ENCODE measurements around the gene C19orf12.

C19orf12 gene

GRCh38 chr19:29681422-29682235 lies 33.4 kb downstream of the C19orf12 start:
- H3K27ac ChIP-seq (ENCODE audit: low read depth, low read length), result no peak overlapping the region
- no peaks in the 10 kb centered on the region for H3K9me3 ChIP-seq (ENCODE audit: insufficient read depth, low read depth, low read length)
- no peak overlapping the region for H3K9ac ChIP-seq (ENCODE audit: low read depth, low read length)
- H3K27me3 ChIP-seq (ENCODE audit: insufficient read depth, low read length), result no peaks in the 10 kb centered on the region
- no peaks in the 10 kb centered on the region for H3K4me1 ChIP-seq (ENCODE audit: insufficient read depth, low read length)
- 89% methylated on average over 13 of the region's 13 CpGs for WGBS
- no peak overlapping the region for H3K4me3 ChIP-seq (ENCODE audit: low read length)
- H3K36me3 ChIP-seq (ENCODE audit: insufficient read depth, low read length), result no peaks in the 10 kb centered on the region

GRCh38 chr19:29680937-29681336 lies 34.1 kb downstream of the C19orf12 start:
- no peak overlapping the region for H3K9ac ChIP-seq (ENCODE audit: low read depth, low read length)

GRCh38 chr19:29680447-29680846 lies 34.6 kb downstream of the C19orf12 start:
- H3K9ac ChIP-seq (ENCODE audit: low read depth, low read length), result no peak overlapping the region
- 89% methylated on average over 12 of the region's 12 CpGs for WGBS
- H3K4me3 ChIP-seq (ENCODE audit: low read length), result no peak overlapping the region
- H3K9me3 ChIP-seq (ENCODE audit: insufficient read depth, low read depth, low read length), result no peaks in the 10 kb centered on the region
- peaks cover 5% of the 10 kb centered on the region for H3K36me3 ChIP-seq (ENCODE audit: insufficient read depth, low read length)
- H3K27me3 ChIP-seq (ENCODE audit: insufficient read depth, low read length), result no peaks in the 10 kb centered on the region
- no peak overlapping the region for H3K27ac ChIP-seq (ENCODE audit: low read depth, low read length)
- no peaks in the 10 kb centered on the region for H3K4me1 ChIP-seq (ENCODE audit: insufficient read depth, low read length)

More at GRCh38 chr19:29680937-29681336, 34.1 kb downstream of the C19orf12 start:
- Histone ChIP-seq H3K4me1 (ENCODE audit: insufficient read depth, low read length) (no peaks in the 10 kb centered on the region), H3K36me3 (ENCODE audit: insufficient read depth, low read length) (peaks cover under 1% of the 10 kb centered on the region; the same call in 1 of the 2 replicates), H3K4me3 (ENCODE audit: low read length) (no peak overlapping the region), H3K27ac (ENCODE audit: low read depth, low read length) (no peak overlapping the region), H3K27me3 (ENCODE audit: insufficient read depth, low read length) (no peaks in the 10 kb centered on the region), H3K9me3 (ENCODE audit: insufficient read depth, low read depth, low read length) (no peaks in the 10 kb centered on the region)
- WGBS, result 85% methylated on average over 7 of the region's 7 CpGs

GRCh38 chr19:29679598-29680210 lies 35.4 kb downstream of the C19orf12 start:
- Histone ChIP-seq H3K9ac (ENCODE audit: low read depth, low read length) (no peak overlapping the region), H3K27me3 (ENCODE audit: insufficient read depth, low read length) (no peaks in the 10 kb centered on the region), H3K4me1 (ENCODE audit: insufficient read depth, low read length) (no peaks in the 10 kb centered on the region), H3K9me3 (ENCODE audit: insufficient read depth, low read depth, low read length) (no peaks in the 10 kb centered on the region), H3K27ac (ENCODE audit: low read depth, low read length) (no peak overlapping the region), H3K36me3 (ENCODE audit: insufficient read depth, low read length) (peaks cover 13% of the 10 kb centered on the region), H3K4me3 (ENCODE audit: low read length) (no peak overlapping the region)
- 92% methylated on average over 9 of the region's 9 CpGs for WGBS

- WGBS, result 92% methylated on average over 20 of the region's 20 CpGs
- H3K27me3 ChIP-seq (ENCODE audit: insufficient read depth, low read length), result no peaks in the 10 kb centered on the region
- no peaks in the 10 kb centered on the region for H3K4me1 ChIP-seq (ENCODE audit: insufficient read depth, low read length)
- H3K9ac ChIP-seq (ENCODE audit: low read depth, low read length), result no peak overlapping the region
- no peaks in the 10 kb centered on the region for H3K9me3 ChIP-seq (ENCODE audit: insufficient read depth, low read depth, low read length)
- H3K27ac ChIP-seq (ENCODE audit: low read depth, low read length), result no peak overlapping the region
- peaks cover 20% of the 10 kb centered on the region for H3K36me3 ChIP-seq (ENCODE audit: insufficient read depth, low read length)
- H3K4me3 ChIP-seq (ENCODE audit: low read length), result no peak overlapping the region
Measured at GRCh38 chr19:29678484-29679106, 36.5 kb downstream of the C19orf12 start.

- H3K4me1 ChIP-seq (ENCODE audit: insufficient read depth, low read length), result no peaks in the 10 kb centered on the region
- H3K4me3 ChIP-seq (ENCODE audit: low read length), result no peak overlapping the region
- no peaks in the 10 kb centered on the region for H3K9me3 ChIP-seq (ENCODE audit: insufficient read depth, low read depth, low read length)
- H3K9ac ChIP-seq (ENCODE audit: low read depth, low read length), result no peak overlapping the region
- H3K27me3 ChIP-seq (ENCODE audit: insufficient read depth, low read length), result no peaks in the 10 kb centered on the region
- peaks cover 20% of the 10 kb centered on the region for H3K36me3 ChIP-seq (ENCODE audit: insufficient read depth, low read length)
- 91% methylated on average over 23 of the region's 23 CpGs for WGBS
- no peak overlapping the region for H3K27ac ChIP-seq (ENCODE audit: low read depth, low read length)
Measured at GRCh38 chr19:29677001-29677817, 37.9 kb downstream of the C19orf12 start.

GRCh38 chr19:29676586-29676985 lies 38.5 kb downstream of the C19orf12 start:
- Histone ChIP-seq H3K27me3 (ENCODE audit: insufficient read depth, low read length) (no peaks in the 10 kb centered on the region), H3K4me3 (ENCODE audit: low read length) (no peak overlapping the region), H3K27ac (ENCODE audit: low read depth, low read length) (no peak overlapping the region), H3K36me3 (ENCODE audit: insufficient read depth, low read length) (peaks cover 20% of the 10 kb centered on the region), H3K9me3 (ENCODE audit: insufficient read depth, low read depth, low read length) (no peaks in the 10 kb centered on the region), H3K4me1 (ENCODE audit: insufficient read depth, low read length) (no peaks in the 10 kb centered on the region), H3K9ac (ENCODE audit: low read depth, low read length) (no peak overlapping the region)
- 84% methylated on average over 8 of the region's 8 CpGs for WGBS

GRCh38 chr19:29675650-29676186 lies 39.3 kb downstream of the C19orf12 start:
- Histone ChIP-seq H3K9ac (ENCODE audit: low read depth, low read length) (no peak overlapping the region), H3K27me3 (ENCODE audit: insufficient read depth, low read length) (no peaks in the 10 kb centered on the region), H3K36me3 (ENCODE audit: insufficient read depth, low read length) (peaks cover 20% of the 10 kb centered on the region), H3K9me3 (ENCODE audit: insufficient read depth, low read depth, low read length) (no peaks in the 10 kb centered on the region), H3K4me3 (ENCODE audit: low read length) (no peak overlapping the region), H3K27ac (ENCODE audit: low read depth, low read length) (no peak overlapping the region), H3K4me1 (ENCODE audit: insufficient read depth, low read length) (no peaks in the 10 kb centered on the region)
- WGBS, result 92% methylated on average over 13 of the region's 13 CpGs

GRCh38 chr19:29675120-29675649 lies 39.9 kb downstream of the C19orf12 start:
- WGBS, result 93% methylated on average over 10 of the region's 10 CpGs

GRCh38 chr19:29674374-29675119 lies 40.5 kb downstream of the C19orf12 start:
- Histone ChIP-seq H3K4me3 (ENCODE audit: low read length) (no peak overlapping the region), H3K9ac (ENCODE audit: low read depth, low read length) (no peak overlapping the region), H3K4me1 (ENCODE audit: insufficient read depth, low read length) (no peaks in the 10 kb centered on the region), H3K27me3 (ENCODE audit: insufficient read depth, low read length) (no peaks in the 10 kb centered on the region), H3K27ac (ENCODE audit: low read depth, low read length) (no peak overlapping the region), H3K9me3 (ENCODE audit: insufficient read depth, low read depth, low read length) (no peaks in the 10 kb centered on the region), H3K36me3 (ENCODE audit: insufficient read depth, low read length) (peaks cover 20% of the 10 kb centered on the region)
- WGBS, result 96% methylated on average over 34 of the region's 34 CpGs

More at GRCh38 chr19:29675120-29675649, 39.9 kb downstream of the C19orf12 start:
- Histone ChIP-seq H3K36me3 (ENCODE audit: insufficient read depth, low read length) (peaks cover 20% of the 10 kb centered on the region), H3K9ac (ENCODE audit: low read depth, low read length) (no peak overlapping the region), H3K27ac (ENCODE audit: low read depth, low read length) (no peak overlapping the region), H3K9me3 (ENCODE audit: insufficient read depth, low read depth, low read length) (no peaks in the 10 kb centered on the region), H3K4me3 (ENCODE audit: low read length) (no peak overlapping the region), H3K4me1 (ENCODE audit: insufficient read depth, low read length) (no peaks in the 10 kb centered on the region), H3K27me3 (ENCODE audit: insufficient read depth, low read length) (no peaks in the 10 kb centered on the region)

Measured in HUES64 (cell line).